ENCODE measurements around the gene CEBPA.

CEBPA gene

DNA sequence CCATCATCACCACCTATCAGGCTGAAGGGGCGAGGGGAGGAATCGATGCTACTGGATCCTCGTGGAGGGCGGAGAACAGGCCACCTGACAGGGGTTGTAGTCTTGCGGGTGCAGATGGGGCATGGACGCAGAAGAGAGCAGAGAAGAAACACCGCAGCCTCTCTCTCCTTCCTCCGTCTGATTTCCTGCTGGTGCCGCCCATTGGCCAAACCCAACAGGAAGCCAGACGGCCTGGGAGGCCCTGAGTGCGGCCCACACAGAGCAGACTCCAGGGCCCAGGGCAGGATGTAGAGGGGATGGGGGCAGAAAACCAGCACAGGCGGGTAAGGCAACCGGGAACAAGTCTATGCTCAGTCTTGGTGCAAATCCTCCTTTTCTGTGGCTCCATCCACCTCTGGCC lies 15.4 kb downstream of the CEBPA start:
- DNase-seq: no peak

GRCh38 chr19:33285441-33285927 lies 16.9 kb downstream of the CEBPA start:
- DNase-seq: no peak

GRCh38 chr19:33284756-33285155 lies 17.6 kb downstream of the CEBPA start:
- no peak for DNase-seq

GRCh38 chr19:33284146-33284643 lies 18.1 kb downstream of the CEBPA start:
- no peak for DNase-seq

- no peak for DNase-seq
These were observed 18.7 kb downstream of the CEBPA start for GRCh38 chr19:33283589-33283988.

- no peak for DNase-seq
These were observed 20.2 kb downstream of the CEBPA start for GRCh38 chr19:33282036-33282671.

- DNase-seq: no peak
These were observed 20.9 kb downstream of the CEBPA start for GRCh38 chr19:33281296-33281926.

DNA sequence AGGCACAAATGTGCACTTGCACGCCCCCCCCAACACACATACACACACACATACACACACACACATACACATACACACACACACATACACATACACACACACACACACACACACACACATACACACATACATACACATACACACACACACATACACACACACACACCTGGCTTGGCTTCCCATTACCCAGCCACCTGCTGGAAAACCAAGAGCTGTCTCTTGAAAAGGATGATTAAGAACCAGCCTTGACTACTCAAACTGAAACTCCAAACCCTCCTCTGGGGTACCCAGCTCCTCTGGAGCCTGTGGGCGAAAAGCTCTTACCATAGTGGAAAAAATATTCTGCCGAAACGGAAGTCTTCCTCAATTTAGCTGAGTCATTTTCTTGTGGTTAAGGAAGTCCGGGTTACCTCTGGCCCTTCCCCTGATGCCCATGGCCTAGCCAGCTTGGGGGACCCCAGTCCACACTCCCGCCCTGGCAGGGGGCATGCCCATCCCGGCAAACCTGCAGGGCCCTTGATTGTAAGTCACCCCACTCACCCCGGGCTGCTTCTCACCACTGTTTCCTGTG lies 21.9 kb downstream of the CEBPA start:
- no peak for DNase-seq

- no peak for DNase-seq
These were observed 22.6 kb downstream of the CEBPA start for GRCh38 chr19:33279430-33280350.

GRCh38 chr19:33278403-33279269 lies 23.7 kb downstream of the CEBPA start:
- DNase-seq: no peak

GRCh38 chr19:33278023-33278402 lies 24.3 kb downstream of the CEBPA start:
- DNase-seq: no peak

DNA sequence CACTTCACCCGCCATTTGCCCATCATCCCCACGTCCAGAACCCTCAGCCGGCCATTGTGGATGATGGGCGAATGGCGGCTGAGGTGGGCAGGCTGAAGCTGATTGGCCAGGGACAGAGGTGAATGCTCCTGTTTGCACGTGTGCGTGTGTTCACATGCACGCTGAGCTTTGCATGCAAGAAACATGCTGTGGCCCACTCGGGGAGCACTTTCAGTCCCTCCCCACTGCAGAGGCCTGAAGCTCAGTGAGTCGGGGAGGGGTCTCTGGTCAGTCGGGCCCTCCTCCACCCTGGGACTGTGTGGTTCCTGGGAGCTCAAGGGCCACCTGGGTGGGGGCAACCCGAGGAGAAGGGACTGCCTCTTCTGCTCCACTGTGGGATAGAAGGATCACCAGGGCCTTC lies 24.9 kb downstream of the CEBPA start:
- no peak for DNase-seq

DNA sequence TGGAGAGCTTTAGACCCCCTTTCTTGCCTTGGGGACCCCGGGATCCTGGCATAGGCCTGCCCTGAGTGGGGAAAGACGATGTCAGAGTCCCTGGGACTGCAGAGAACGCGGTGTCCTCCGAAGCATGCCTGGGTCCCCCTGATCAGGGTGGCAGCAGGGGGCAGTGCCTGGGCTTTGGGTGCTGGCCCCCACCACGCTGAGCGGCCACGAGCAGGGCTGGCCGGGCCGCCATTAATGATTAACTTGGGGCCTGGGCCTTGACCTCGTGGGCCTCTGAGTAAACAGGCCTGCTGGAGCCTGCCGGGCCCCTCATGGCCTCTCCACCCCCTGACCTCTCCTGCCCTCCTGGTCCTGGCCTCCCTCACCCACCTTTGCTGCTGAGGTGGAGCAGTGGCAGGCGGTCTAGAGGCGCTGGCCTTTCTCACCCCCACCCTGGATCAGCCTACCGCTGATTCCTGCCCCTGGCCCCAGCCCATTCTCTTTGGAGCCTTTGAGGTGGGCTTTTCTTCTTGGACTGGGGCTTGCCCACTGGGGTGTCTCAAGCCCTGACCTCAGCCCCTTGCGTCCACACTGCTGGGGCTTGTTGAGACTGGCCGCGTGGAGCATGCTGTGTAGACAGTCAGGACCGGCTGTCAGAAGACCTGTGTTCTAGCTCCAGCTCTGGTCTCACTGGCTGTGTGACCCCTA lies 26.3 kb downstream of the CEBPA start:
- DNase-seq: no peak

DNA sequence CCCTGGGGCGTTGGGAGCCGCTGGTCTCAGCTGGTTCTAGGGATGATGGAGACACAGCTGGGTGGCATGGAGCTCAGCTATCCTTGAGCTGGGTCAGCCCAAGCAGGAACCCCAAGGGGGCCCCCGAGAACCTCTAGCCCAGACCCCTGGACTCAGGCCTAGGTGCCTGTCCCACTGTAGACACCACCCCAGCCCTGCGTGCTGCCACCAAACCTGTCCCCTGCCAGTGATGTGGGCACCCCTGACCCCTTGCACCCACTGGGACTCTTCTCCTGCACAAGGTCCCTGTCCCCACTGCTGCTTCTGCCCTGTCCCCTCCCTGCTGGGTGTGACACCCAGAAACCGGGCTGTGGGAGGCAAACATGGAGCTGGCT lies 26.8 kb downstream of the CEBPA start:
- DNase-seq: no peak

- peak in 1 of 2 experiments; percentile 43 for DNase-seq
These were observed 27.4 kb downstream of the CEBPA start for GRCh38 chr19:33274663-33275558.

DNA sequence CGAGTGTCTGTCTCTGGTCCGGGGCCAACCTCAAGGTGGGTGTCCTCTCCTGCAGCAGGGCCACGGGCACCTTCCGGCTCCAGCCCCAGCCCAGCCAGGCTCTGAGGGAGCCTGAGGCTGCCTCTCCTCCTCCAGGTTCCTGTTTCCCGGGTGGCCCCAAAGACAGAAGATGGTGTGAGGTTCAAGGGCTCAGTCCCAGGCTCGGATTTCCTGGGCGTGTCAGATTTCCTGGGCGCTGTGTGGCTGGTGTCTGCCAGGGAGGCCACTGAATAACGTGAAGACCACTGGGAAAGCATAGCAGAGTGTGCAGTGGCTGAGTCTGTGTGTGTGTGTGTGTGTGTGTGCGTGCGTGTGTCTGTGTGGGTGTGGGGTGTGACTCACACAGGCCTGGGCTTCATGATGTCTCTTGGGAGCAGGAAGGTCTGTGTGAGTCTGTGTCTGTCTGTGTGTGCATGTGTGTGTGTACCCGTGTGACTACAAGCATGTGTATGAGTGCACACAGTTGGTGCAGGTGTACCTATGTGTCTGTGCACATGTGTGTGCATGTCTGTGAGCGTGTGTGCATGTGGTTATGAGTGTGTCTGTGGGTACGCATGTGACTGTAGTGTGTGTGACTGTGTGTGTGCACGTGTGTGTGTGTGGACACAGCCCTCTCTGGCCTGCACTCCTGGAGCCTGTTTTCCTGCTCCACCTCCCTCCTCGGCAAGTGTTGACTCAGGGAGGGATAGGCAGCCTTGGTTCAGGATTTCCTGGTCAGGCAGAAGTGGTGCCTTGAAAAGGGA lies 28.3 kb downstream of the CEBPA start:
- no peak for DNase-seq

GRCh38 chr19:33273065-33273736 lies 29.1 kb downstream of the CEBPA start:
- DNase-seq: no peak

GRCh38 chr19:33271246-33272021 lies 30.9 kb downstream of the CEBPA start:
- peak; percentile 28 to 70 for DNase-seq

Data from NCI-H524 (cell line).